ENCODE data around the gene MUC13.

DNA sequence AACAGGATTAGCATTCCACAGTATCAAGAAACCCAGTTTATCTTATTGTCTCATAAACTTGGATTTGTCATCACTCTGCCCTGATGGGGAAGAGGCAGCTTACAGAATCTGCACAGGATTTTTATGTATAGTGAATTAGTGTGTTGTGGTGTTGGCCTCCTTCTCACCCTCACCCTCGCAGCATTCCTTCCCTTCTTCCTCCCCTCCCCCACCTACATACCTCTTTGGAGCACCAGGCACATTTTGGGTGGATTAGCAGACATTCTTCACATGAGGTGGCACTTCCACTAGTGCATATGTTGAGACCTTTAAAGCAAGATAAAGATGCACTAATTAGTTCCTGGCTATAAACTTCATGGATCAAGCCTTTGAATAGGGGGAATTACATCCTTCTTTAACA is 61.3 kb downstream of the MUC13 start:
- TF ChIP-seq, protein P1, sequence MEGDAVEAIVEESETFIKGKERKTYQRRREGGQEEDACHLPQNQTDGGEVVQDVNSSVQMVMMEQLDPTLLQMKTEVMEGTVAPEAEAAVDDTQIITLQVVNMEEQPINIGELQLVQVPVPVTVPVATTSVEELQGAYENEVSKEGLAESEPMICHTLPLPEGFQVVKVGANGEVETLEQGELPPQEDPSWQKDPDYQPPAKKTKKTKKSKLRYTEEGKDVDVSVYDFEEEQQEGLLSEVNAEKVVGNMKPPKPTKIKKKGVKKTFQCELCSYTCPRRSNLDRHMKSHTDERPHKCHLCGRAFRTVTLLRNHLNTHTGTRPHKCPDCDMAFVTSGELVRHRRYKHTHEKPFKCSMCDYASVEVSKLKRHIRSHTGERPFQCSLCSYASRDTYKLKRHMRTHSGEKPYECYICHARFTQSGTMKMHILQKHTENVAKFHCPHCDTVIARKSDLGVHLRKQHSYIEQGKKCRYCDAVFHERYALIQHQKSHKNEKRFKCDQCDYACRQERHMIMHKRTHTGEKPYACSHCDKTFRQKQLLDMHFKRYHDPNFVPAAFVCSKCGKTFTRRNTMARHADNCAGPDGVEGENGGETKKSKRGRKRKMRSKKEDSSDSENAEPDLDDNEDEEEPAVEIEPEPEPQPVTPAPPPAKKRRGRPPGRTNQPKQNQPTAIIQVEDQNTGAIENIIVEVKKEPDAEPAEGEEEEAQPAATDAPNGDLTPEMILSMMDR (IDR thresholded peaks at IDR 0.05): no peak
- no peak for TF ChIP-seq ZFX (IDR thresholded peaks at IDR 0.05; ENCODE audit: borderline replicate concordance)
